Heart left ventricle (tissue), 13 donors: ENCODE measurements around the gene DLGAP1.

ENCODE experiments used
- CTCF ChIP-seq, 12 donors: fragments of 200-600 bp; sonication (generic) in 4 of 12; IDR thresholded peaks; one replicate each; pipeline versions ENCODE4 v1.5.0 to v1.8.0; 2018 to 2022; ENCODE audit warnings: antibody characterized with exemption in 12 of 12, mild to moderate bottlenecking in 5 of 12
- POLR2A ChIP-seq, 2 donors: fragments of 450-650 bp; IDR thresholded peaks; one replicate each; pipeline ENCODE4 v1.6.1; 2017; ENCODE audit warnings: antibody characterized with exemption in 2 of 2, mild to moderate bottlenecking in 2 of 2, moderate library complexity in 2 of 2
- donor health status: ischemic (EF 13 %, LVEDD 7.1; RV severe dilation, severe dysfunction).
- donor health status: DM: no; HTN: yes; CAD: no.
- donor health status: DM: no; HTN: no; CAD: no.
- donor health status: ischemic (EF 25% LVEDD 6.9; RV normal size, moderate dysfunction).
- donor health status: ischemic (EF 25% LVEDD 5.7; RV mildly dilated, moderate dysfunction).
- donor health status: ischemic (EF 35%, LVEDD 5.7; RV mildly dilated, moderate dysfunction).
- donor health status: nonischemic (EF 11% LVEDD 7.7; RV severe dilation, severe dysfunction).
- donor health status: DM: yes; HTN: yes; CAD: no.
- donor health status: PGD.
- donor health status: ischemic (EF 29% LVEDD 5.4; RV normal size, mild dysfunction).
- donor health status: nonischemic (EF 23%, LVEDD 6.1; RV moderate dilation, normal function).

GRCh38 chr18:4230450-4231168 lies 224.5 kb downstream of the DLGAP1 start:
- TF ChIP-seq POLR2A (IDR thresholded peaks at IDR 0.05) (no peak), CTCF (IDR thresholded peaks at IDR 0.05) (no peak)
